ENCODE results near the gene CYTIP. TPM values are rescaled to one million over a fixed set of nuclear protein-coding genes. Genes with fewer than 3 reads are reported as not detected.

CYTIP gene
- total and polyA plus RNA-seq, 12 donors: 0.72 to 6.7 (median 3.2) TPM

- H3K36me3 ChIP-seq (replicated peaks in 1 of 2): no peaks in the 10 kb centered on the region
- H3K9me3 ChIP-seq (replicated peaks in 1 of 3): no peaks in the 10 kb centered on the region
- TF ChIP-seq POLR2A (IDR thresholded peaks at IDR 0.05) (no peak), CTCF (IDR thresholded peaks at IDR 0.05) (no peak)
- DNase-seq: no peak
- peaks cover 6% of the 10 kb centered on the region for H3K27me3 ChIP-seq
- no peak overlapping the region for H3K4me3 ChIP-seq
- H3K27ac ChIP-seq: peak overlapping the region in 1 of 5 donors; percentile 17
- intact Hi-C loops (cut with DNase I): no loop called here
- WGBS, 4 donors: 11 to 27% (median 25%) methylated on average over 1 of the region's 1 CpG
- peaks cover 0 to 11% of the 10 kb centered on the region in 2 donors for H3K4me1 ChIP-seq (replicated peaks in 1 of 2)
Observed at GRCh38 chr2:157433394-157433793, 10.5 kb downstream of the CYTIP start.

- Histone ChIP-seq H3K4me3 (no peak overlapping the region), H3K36me3 (replicated peaks in 1 of 2) (no peaks in the 10 kb centered on the region), H3K9me3 (replicated peaks in 1 of 3) (no peaks in the 10 kb centered on the region), H3K27me3 (peaks cover 6% of the 10 kb centered on the region), H3K4me1 (replicated peaks in 1 of 2) (peaks cover 0 to 11% of the 10 kb centered on the region in 2 donors), H3K27ac (peak overlapping the region in 1 of 5 donors; percentile 17)
- intact Hi-C loops (cut with DNase I): no loop called here
- WGBS, 4 donors: 54 to 63% (median 62%) methylated on average over 2 of the region's 2 CpGs
- DNase-seq: no peak
- TF ChIP-seq CTCF (IDR thresholded peaks at IDR 0.05): no peak
- no peak for TF ChIP-seq POLR2A (IDR thresholded peaks at IDR 0.05)
Observed at GRCh38 chr2:157432475-157433106, 11.3 kb downstream of the CYTIP start.

- Histone ChIP-seq H3K36me3 (replicated peaks in 1 of 2) (no peaks in the 10 kb centered on the region), H3K4me3 (no peak overlapping the region), H3K9me3 (replicated peaks in 1 of 3) (no peaks in the 10 kb centered on the region), H3K27me3 (no peaks in the 10 kb centered on the region), H3K27ac (no peak overlapping the region), H3K4me1 (replicated peaks in 1 of 2) (peaks cover 0 to 11% of the 10 kb centered on the region in 2 donors)
- no peak for DNase-seq
- no peak for TF ChIP-seq POLR2A (IDR thresholded peaks at IDR 0.05)
- no peak for TF ChIP-seq CTCF (IDR thresholded peaks at IDR 0.05)
- 69 to 78% (median 74%) methylated on average over 3 of the region's 3 CpGs for WGBS, 4 donors
- intact Hi-C loops (cut with DNase I): no loop called here
Observed at GRCh38 chr2:157431176-157431575, 12.7 kb downstream of the CYTIP start.

- no peak for TF ChIP-seq CTCF (IDR thresholded peaks at IDR 0.05)
- no peak for TF ChIP-seq POLR2A (IDR thresholded peaks at IDR 0.05)
- 70 to 79% (median 75%) methylated on average over 2 of the region's 2 CpGs for WGBS, 4 donors
Observed at GRCh38 chr2:157428500-157429175, 15.3 kb downstream of the CYTIP start.

More at GRCh38 chr2:157428500-157429175, 15.3 kb downstream of the CYTIP start:
- H3K27ac ChIP-seq: no peak overlapping the region
- no peaks in the 10 kb centered on the region for H3K27me3 ChIP-seq
- no peak overlapping the region for H3K4me3 ChIP-seq
- H3K36me3 ChIP-seq (replicated peaks in 1 of 2): no peaks in the 10 kb centered on the region
- no peak for DNase-seq
- peaks cover 0 to 4% (median 0%) of the 10 kb centered on the region in 3 donors for H3K9me3 ChIP-seq (replicated peaks in 1 of 3)
- peaks cover 0 to 7% of the 10 kb centered on the region in 2 donors for H3K4me1 ChIP-seq (replicated peaks in 1 of 2)
- intact Hi-C loops (cut with DNase I): no loop called here

Data from adrenal gland (tissue), 12 donors.